Endothelial cell of umbilical vein (primary cell): ENCODE measurements around the gene TRABD2A. TPM values are rescaled to one million over a fixed set of nuclear protein-coding genes. Genes with fewer than 3 reads are reported as not detected.

Source experiments
- BruUV-seq: library from RNA; stranded (reverse); fragments of 400-500 nt; replicated peaks from 2 replicates; lab custom pipeline; 2021; lab: Mats Ljungman, UMichigan
- CTCF ChIA-PET: fragments of 300-600, 350-600 bp; sonication (Branson Sonifier 250); formaldehyde crosslinking; loops from one replicate; lab custom pipeline; 2021; ENCODE audit warnings: antibody characterized with exemption, inconsistent platforms; lab: Charles Lee
- POLR2A ChIA-PET: fragments of 300-600, 350-600 bp; sonication (Branson Sonifier 250); formaldehyde crosslinking; loops from one replicate; lab custom pipeline; 2021; ENCODE audit warnings: antibody characterized with exemption, inconsistent platforms; lab: Charles Lee
- DNase-seq: peaks from one replicate; pipeline ENCODE4 v3.0.0-alpha.2; 2011; ENCODE audit warnings: low read depth, low spot score
- FAIRE-seq: peaks from 2 replicates; lab custom pipeline; 2011; peaks lifted over from hg19 to GRCh38; lab: Jason Lieb, UNC
- H2AFZ ChIP-seq: 2 replicates; pipeline ENCODE4 v1.6.0; 2012; ENCODE audit warnings: low read depth, low read length, control low read depth, inconsistent platforms
- H3K27ac ChIP-seq: 2 replicates; pipeline ENCODE4 v1.5.1; 2011; ENCODE audit warnings: low read depth, mild to moderate bottlenecking, control low read depth, low read length, moderate library complexity; ENCODE audit not compliant: insufficient read depth
- H3K27me3 ChIP-seq, 2 experiments: 2 replicates each; pipeline versions ENCODE4 v1.6.0 to v1.6.1; 2011; ENCODE audit warnings: low read length in 2 of 2, mixed read lengths in 1 of 2; ENCODE audit not compliant: control insufficient read depth in 2 of 2, insufficient read depth in 2 of 2
- H3K36me3 ChIP-seq, 2 experiments: 2 replicates in 1 of 2; 3 replicates in 1 of 2; pipeline ENCODE4 v1.5.1; 2011; ENCODE audit warnings: low read length in 2 of 2, mild to moderate bottlenecking in 1 of 2, moderate library complexity in 1 of 2; ENCODE audit not compliant: control insufficient read depth in 2 of 2, insufficient read depth in 2 of 2; ENCODE audit errors: extremely low read depth in 1 of 2
- H3K4me1 ChIP-seq: 3 replicates; pipeline ENCODE4 v1.5.1; 2011; ENCODE audit warnings: mild to moderate bottlenecking, low read length; ENCODE audit not compliant: control insufficient read depth, insufficient read depth; ENCODE audit errors: extremely low read depth
- H3K4me2 ChIP-seq: 2 replicates; pipeline ENCODE4 v1.6.1; 2011; ENCODE audit warnings: low read length, control low read depth, mixed read lengths; ENCODE audit not compliant: insufficient read depth
- H3K4me3 ChIP-seq, 3 experiments: fragments of 200-600 bp in 1 of 3; sonication (generic), shearing (Covaris generic) in 1 of 3; replicated peaks in 1 of 3; 2 replicates each; pipeline ENCODE4 v1.5.1; 2011 to 2016; ENCODE audit warnings: control low read depth in 3 of 3, low read length in 3 of 3, mild to moderate bottlenecking in 2 of 3, inconsistent platforms in 1 of 3, low read depth in 1 of 3, moderate library complexity in 1 of 3; ENCODE audit not compliant: insufficient read depth in 1 of 3
- H3K79me2 ChIP-seq: 2 replicates; pipeline ENCODE4 v1.6.0; 2012; ENCODE audit warnings: low read length, inconsistent platforms; ENCODE audit not compliant: control insufficient read depth, insufficient read depth
- H3K9ac ChIP-seq: replicated peaks from 2 replicates; pipeline ENCODE3; 2011; ENCODE audit warnings: low read length, control low read depth; ENCODE audit not compliant: insufficient read depth; ENCODE audit errors: extremely low read depth
- H3K9me1 ChIP-seq: replicated peaks from 3 replicates; pipeline ENCODE4 v1.6.0; 2011; ENCODE audit warnings: mild to moderate bottlenecking, low read length; ENCODE audit not compliant: control insufficient read depth, insufficient read depth; ENCODE audit errors: extremely low read depth
- H3K9me3 ChIP-seq: replicated peaks from 2 replicates; pipeline ENCODE4 v1.5.1; 2012; ENCODE audit warnings: low read length, inconsistent platforms; ENCODE audit not compliant: control insufficient read depth, insufficient read depth
- H4K20me1 ChIP-seq: replicated peaks from 2 replicates; pipeline ENCODE3; 2011; ENCODE audit warnings: mild to moderate bottlenecking, low read length; ENCODE audit not compliant: control insufficient read depth, insufficient read depth; ENCODE audit errors: extremely low read depth
- EZH2 ChIP-seq: IDR thresholded peaks from 2 replicates; pipeline ENCODE4 v1.6.1; 2012; ENCODE audit warnings: borderline replicate concordance, low read depth, mild to moderate bottlenecking, moderate library complexity, low read length, inconsistent platforms; ENCODE audit not compliant: severe bottlenecking
- GATA2 ChIP-seq: IDR thresholded peaks from 2 replicates; pipeline ENCODE4 v1.7.0; 2011; ENCODE audit warnings: low read depth, mild to moderate bottlenecking, moderate library complexity, mixed read lengths, low read length; ENCODE audit not compliant: insufficient read length, insufficient read depth
- JUN ChIP-seq: IDR thresholded peaks from 2 replicates; pipeline ENCODE4 v1.6.1; 2011; ENCODE audit warnings: borderline replicate concordance, low read depth; ENCODE audit not compliant: insufficient read length, insufficient read depth
- MYC ChIP-seq: IDR thresholded peaks from one replicate; pipeline ENCODE4 v1.6.1; 2011; ENCODE audit warnings: mild to moderate bottlenecking, low read depth, low read length
- POLR2AphosphoS5 ChIP-seq: IDR thresholded peaks from 2 replicates; pipeline ENCODE4 v1.6.1; 2012; ENCODE audit warnings: low read depth, mild to moderate bottlenecking, control low read depth, low read length, moderate library complexity; ENCODE audit not compliant: insufficient read depth
- dilution Hi-C: fragments of 300-500 bp; cut with MboI; formaldehyde crosslinking; loops from one replicate; pipeline ENCODE4 v1.15.0; 2019; ENCODE audit warnings: low sequenced_read_pairs; ENCODE audit not compliant: extremely low pct_ligation_motif_present
- intact Hi-C: fragments of 100-400 bp; cut with micrococcal nuclease; formaldehyde crosslinking; loops from one replicate; pipeline ENCODE4 v1.10.0; 2022
- polyA plus RNA-seq, 4 experiments: library from polyadenylated mRNA; depleted of rRNA in 3 of 4; stranded (reverse) in 3 of 4; unstranded in 1 of 4; fragments of >200 nt; gene quantifications; 2 replicates each; pipeline versions ENCODE4 v1.2.1 to v1.2.3, GENCODE V29; 2011 to 2012; ENCODE audit warnings: missing spikeins in 1 of 4
- total RNA-seq: library from RNA; stranded (reverse); gene quantifications from 2 replicates; pipeline ENCODE4 v1.2.3, GENCODE V29; 2021
- TF ChIP-seq, protein P1 (sequence below), 2 donors: IDR thresholded peaks; 1 replicate in 1 of 2; 2 replicates in 1 of 2; pipeline ENCODE4 v1.5.1; 2011; ENCODE audit warnings: low read length in 2 of 2, mild to moderate bottlenecking in 2 of 2, moderate library complexity in 2 of 2, control low read depth in 1 of 2, inconsistent platforms in 1 of 2, low read depth in 1 of 2; ENCODE audit not compliant: insufficient read depth in 1 of 2; ENCODE audit errors: extremely low read depth in 1 of 2
- TF ChIP-seq, protein P2 (sequence below): IDR thresholded peaks from 2 replicates; pipeline ENCODE4 v1.6.1; 2011; ENCODE audit not compliant: insufficient read depth, insufficient read length

TRABD2A gene
- total and polyA plus RNA-seq, 2 donors (not counting 3 experiments of a cell fraction or from before 2014, with no cell fraction given) = 1.0 to 1.8 TPM

DNA sequence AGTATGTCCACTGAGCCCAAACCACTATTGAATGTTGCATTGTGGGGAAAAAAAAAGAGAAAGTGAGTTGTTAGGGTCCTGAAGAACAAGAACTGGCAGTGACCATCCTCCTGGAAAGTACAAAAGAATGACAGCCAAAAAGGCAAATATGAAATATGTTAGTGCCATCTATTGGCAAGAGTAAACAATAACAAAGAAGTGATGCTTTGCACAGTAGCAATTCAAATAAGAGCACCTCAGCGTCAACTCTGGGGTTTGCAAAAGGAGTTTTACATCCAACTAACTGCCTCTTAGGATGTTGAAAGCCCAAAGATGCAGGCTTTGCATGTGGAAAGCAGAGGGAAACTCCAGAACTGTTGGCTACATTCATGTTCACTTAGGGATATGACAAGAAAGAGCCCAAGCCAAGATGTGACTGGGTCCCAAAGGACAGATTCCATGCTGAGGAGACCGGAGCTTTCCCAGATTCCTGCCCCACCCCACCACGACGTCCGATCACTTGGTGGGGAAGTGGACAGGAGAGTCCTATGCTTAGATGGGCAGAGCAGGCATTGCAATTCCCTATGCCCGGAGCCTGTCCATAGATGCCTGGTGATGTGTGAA lies 15.6 kb downstream of the TRABD2A start:
- Histone ChIP-seq H3K4me3 (no peak overlapping the region), H3K36me3 (no peaks in the 10 kb centered on the region), H3K27me3 (peaks cover 0 to 2% of the 10 kb centered on the region in 2 experiments), H3K9me1 (no peaks in the 10 kb centered on the region), H3K27ac (no peak overlapping the region), H4K20me1 (no peaks in the 10 kb centered on the region), H3K9ac (no peak overlapping the region), H2AFZ (no peak overlapping the region), H3K9me3 (no peaks in the 10 kb centered on the region), H3K79me2 (no peaks in the 10 kb centered on the region), H3K4me1 (no peaks in the 10 kb centered on the region), H3K4me2 (no peak overlapping the region)
- TF ChIP-seq GATA2 (no peak), JUN (no peak), POLR2AphosphoS5 (no peak), EZH2 (no peak), MYC (no peak)
- TF ChIP-seq, protein P1, sequence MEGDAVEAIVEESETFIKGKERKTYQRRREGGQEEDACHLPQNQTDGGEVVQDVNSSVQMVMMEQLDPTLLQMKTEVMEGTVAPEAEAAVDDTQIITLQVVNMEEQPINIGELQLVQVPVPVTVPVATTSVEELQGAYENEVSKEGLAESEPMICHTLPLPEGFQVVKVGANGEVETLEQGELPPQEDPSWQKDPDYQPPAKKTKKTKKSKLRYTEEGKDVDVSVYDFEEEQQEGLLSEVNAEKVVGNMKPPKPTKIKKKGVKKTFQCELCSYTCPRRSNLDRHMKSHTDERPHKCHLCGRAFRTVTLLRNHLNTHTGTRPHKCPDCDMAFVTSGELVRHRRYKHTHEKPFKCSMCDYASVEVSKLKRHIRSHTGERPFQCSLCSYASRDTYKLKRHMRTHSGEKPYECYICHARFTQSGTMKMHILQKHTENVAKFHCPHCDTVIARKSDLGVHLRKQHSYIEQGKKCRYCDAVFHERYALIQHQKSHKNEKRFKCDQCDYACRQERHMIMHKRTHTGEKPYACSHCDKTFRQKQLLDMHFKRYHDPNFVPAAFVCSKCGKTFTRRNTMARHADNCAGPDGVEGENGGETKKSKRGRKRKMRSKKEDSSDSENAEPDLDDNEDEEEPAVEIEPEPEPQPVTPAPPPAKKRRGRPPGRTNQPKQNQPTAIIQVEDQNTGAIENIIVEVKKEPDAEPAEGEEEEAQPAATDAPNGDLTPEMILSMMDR (IDR thresholded peaks at IDR 0.05; ENCODE audit: extremely low read depth in 1 of 2, insufficient read depth in 1 of 2, low read depth in 1 of 2, low read length in 2 of 2) = peak in 1 of 2 donors; percentile 15
- TF ChIP-seq, protein P2, sequence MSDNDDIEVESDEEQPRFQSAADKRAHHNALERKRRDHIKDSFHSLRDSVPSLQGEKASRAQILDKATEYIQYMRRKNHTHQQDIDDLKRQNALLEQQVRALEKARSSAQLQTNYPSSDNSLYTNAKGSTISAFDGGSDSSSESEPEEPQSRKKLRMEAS = no peak
- dilution Hi-C loops (no loop called here), intact Hi-C loops (loop anchor here (5.0 kb wide), 1 partner anchor 368 kb away; no protein-coding TSS in a partner anchor)
- no peak for DNase-seq
- CTCF ChIA-PET = interaction anchor here (1.3 kb wide), 1 partner anchor 17 kb away, joined by 3 read pairs; no protein-coding TSS in a partner anchor
- BruUV-seq = no TSS peak
- POLR2A ChIA-PET = no interaction called here
- FAIRE-seq = no peak
